GM12878 (cell line): ENCODE data around the gene AP2S1. TPM values are rescaled to one million over a fixed set of nuclear protein-coding genes. Genes with fewer than 3 reads are reported as not detected.

ENCODE experiments used
- ATAC-seq: fragments of 200-7000 bp; cut with Tn5 transposase; 3 replicates; pipeline ENCODE4 v1.9.1; 2020; ENCODE audit warnings: mild to moderate bottlenecking, moderate library complexity
- BruUV-seq: library from RNA; stranded (reverse); fragments of 400-500 nt; replicated peaks from 2 replicates; lab custom pipeline; 2021; lab: Mats Ljungman, UMichigan
- CTCF ChIA-PET: fragments of 300-600 bp; sonication (Branson Sonifier 250); formaldehyde crosslinking; extraction: SDS; loops from one replicate; lab custom pipeline; 2021; ENCODE audit warnings: inconsistent platforms; lab: Yijun Ruan, JAX
- POLR2A ChIA-PET: fragments of 350-600 bp; formaldehyde crosslinking; extraction: SDS; loops from one replicate; lab custom pipeline; 2021; ENCODE audit warnings: inconsistent platforms; lab: Charles Lee
- RAD21 ChIA-PET: fragments of 300-600 bp; sonication (Branson Sonifier 250); formaldehyde crosslinking; loops from one replicate; lab custom pipeline; 2023; ENCODE audit warnings: antibody characterized with exemption; ENCODE audit not compliant: unreplicated experiment; lab: Charles Lee
- SMC1A ChIA-PET: fragments of 300-600 bp; sonication (Branson Sonifier 250); formaldehyde crosslinking; loops from one replicate; lab custom pipeline; 2023; ENCODE audit not compliant: unreplicated experiment, uncharacterized antibody; lab: Charles Lee
- DNase-seq: peaks from one replicate; pipeline ENCODE4 v3.0.0-alpha.2; 2011; ENCODE audit warnings: low read depth, low spot score
- FAIRE-seq: peaks from 3 replicates; lab custom pipeline; 2011; peaks lifted over from hg19 to GRCh38; lab: Jason Lieb, UNC
- H2AFZ ChIP-seq: 2 replicates; pipeline ENCODE4 v1.6.0; 2011; ENCODE audit warnings: low read depth, low read length, control low read depth; ENCODE audit not compliant: control insufficient read depth
- H3K27ac ChIP-seq: 2 replicates; pipeline ENCODE4 v1.5.1; 2011; ENCODE audit warnings: control low read depth; ENCODE audit not compliant: control insufficient read depth, insufficient read depth
- H3K27me3 ChIP-seq, 2 experiments: replicated peaks in 1 of 2; 2 replicates each; pipeline versions ENCODE4 v1.6.0 to v1.6.1; 2011; ENCODE audit warnings: low read length in 1 of 2; ENCODE audit not compliant: control insufficient read depth in 2 of 2, insufficient read depth in 2 of 2
- H3K36me3 ChIP-seq, 2 experiments: 2 replicates each; pipeline ENCODE4 v1.5.1; 2011; ENCODE audit warnings: low read length in 1 of 2; ENCODE audit not compliant: control insufficient read depth in 2 of 2, insufficient read depth in 2 of 2
- H3K4me1 ChIP-seq: 2 replicates; pipeline ENCODE4 v1.6.1; 2011; ENCODE audit warnings: mild to moderate bottlenecking, low read length, moderate library complexity, mixed read lengths; ENCODE audit not compliant: control insufficient read depth, insufficient read depth
- H3K4me2 ChIP-seq: 2 replicates; pipeline ENCODE4 v1.6.0; 2011; ENCODE audit warnings: control low read depth; ENCODE audit not compliant: control insufficient read depth, insufficient read depth
- H3K4me3 ChIP-seq: fragments of 200-600 bp; sonication (generic); 2 replicates; pipeline ENCODE4 v1.5.1; 2016
- H3K79me2 ChIP-seq: 2 replicates; pipeline ENCODE4 v1.6.0; 2011; ENCODE audit warnings: low read length; ENCODE audit not compliant: control insufficient read depth, insufficient read depth
- H3K9ac ChIP-seq: 2 replicates; pipeline ENCODE4 v1.8.0; 2011; ENCODE audit warnings: low read length, control low read depth, mixed read lengths; ENCODE audit not compliant: control insufficient read depth, insufficient read depth
- H3K9me3 ChIP-seq: replicated peaks from 3 replicates; pipeline ENCODE4 v1.5.1; 2011; ENCODE audit warnings: mild to moderate bottlenecking, low read length; ENCODE audit not compliant: control insufficient read depth, insufficient read depth
- H4K20me1 ChIP-seq: 2 replicates; pipeline ENCODE4 v1.6.0; 2011; ENCODE audit not compliant: control insufficient read depth, insufficient read depth
- BHLHE40 ChIP-seq, 2 experiments: fragments of 450-650 bp in 1 of 2; IDR thresholded peaks; 2 replicates each; pipeline ENCODE4 v1.6.1; 2011 to 2017; ENCODE audit warnings: low read depth in 2 of 2, borderline replicate concordance in 1 of 2, improper control_type of control experiment in 1 of 2, low read length in 1 of 2, mild to moderate bottlenecking in 1 of 2
- CEBPZ ChIP-seq: fragments of 150-350 bp; IDR thresholded peaks from 2 replicates; pipeline ENCODE4 v1.6.1; 2016; ENCODE audit warnings: low read depth, low read length
- EED ChIP-seq: sonication (generic); IDR thresholded peaks from 2 replicates; pipeline ENCODE4 v1.6.1; 2016; ENCODE audit warnings: antibody characterized with exemption, low read depth
- EZH2 ChIP-seq: IDR thresholded peaks from 2 replicates; pipeline ENCODE4 v1.6.1; 2012; ENCODE audit warnings: low read depth, mild to moderate bottlenecking, control low read depth, inconsistent platforms, low read length, borderline replicate concordance; ENCODE audit not compliant: control insufficient read depth
- FOXM1 ChIP-seq: IDR thresholded peaks from 2 replicates; pipeline ENCODE4 v1.6.1; 2012; ENCODE audit warnings: low read depth, mild to moderate bottlenecking, inconsistent platforms, low read length, moderate library complexity
- HDAC2 ChIP-seq: fragments of 200-600 bp; sonication (generic); IDR thresholded peaks from 2 replicates; pipeline ENCODE4 v1.6.1; 2017
- IRF4 ChIP-seq: IDR thresholded peaks from 2 replicates; pipeline ENCODE4 v1.6.1; 2011; ENCODE audit warnings: low read depth, low read length
- MTA3 ChIP-seq: IDR thresholded peaks from 2 replicates; pipeline ENCODE4 v1.6.1; 2012; ENCODE audit warnings: low read length, inconsistent platforms, borderline replicate concordance
- NR2C1 ChIP-seq: fragments of 450-650 bp; IDR thresholded peaks from 2 replicates; pipeline ENCODE4 v1.6.1; 2017; ENCODE audit warnings: antibody characterized with exemption, mild to moderate bottlenecking, moderate library complexity
- NR2F1 ChIP-seq: fragments of 450-650 bp; conservative IDR thresholded peaks from 2 replicates; pipeline ENCODE4 v1.6.1; 2017; ENCODE audit warnings: mild to moderate bottlenecking
- STAT3 ChIP-seq: IDR thresholded peaks from 2 replicates; pipeline ENCODE4 v1.6.1; 2011; ENCODE audit warnings: low read depth, low read length, improper control_type of control experiment
- ZNF207 ChIP-seq: fragments of 450-650 bp; IDR thresholded peaks from 2 replicates; pipeline ENCODE4 v1.6.1; 2014; ENCODE audit warnings: antibody characterized with exemption, mild to moderate bottlenecking, borderline replicate concordance
- WGBS: methylation state at CpG from one replicate; pipeline ENCODE4 v1.1.6; 2016; ENCODE audit warnings: low lambda C conversion rate; ENCODE audit not compliant: insufficient replicate concordance, insufficient coverage; ENCODE audit errors: missing lambda C conversion rate; 5-methylcytosine and 5-hydroxymethylcytosine counted together
- in situ Hi-C: fragments of 300-500 bp; cut with MboI; formaldehyde crosslinking; loops from 9 replicates; pipeline ENCODE4 v1.14.3; 2018; ENCODE audit warnings: mixed read lengths
- intact Hi-C: fragments of 100-400 bp; cut with micrococcal nuclease; formaldehyde crosslinking; loops from one replicate; pipeline ENCODE4 v1.14.2; 2022; ENCODE audit not compliant: unreplicated experiment
- polyA plus RNA-seq, 11 experiments: library from polyadenylated mRNA; depleted of rRNA in 4 of 11; unstranded in 6 of 11; stranded (reverse) in 5 of 11; fragments of >200 nt; fragmentation: Nextera tagmentation in 4 of 11; fragmentation: Illumina TruSeq in 1 of 11; extraction: Ambion mirVana in 4 of 11; extraction: Trizol in 1 of 11; gene quantifications; 1 replicate in 1 of 11; 2 replicates in 10 of 11; pipeline versions ENCODE4 v1.2.1 to v1.2.3, GENCODE V29; 2011 to 2016; ENCODE audit warnings: inconsistent platforms in 2 of 11, missing spikeins in 2 of 11, low read depth in 1 of 11
- total RNA-seq, 4 experiments: library from RNA; depleted of rRNA in 3 of 4; stranded (reverse); fragments of >200 nt in 3 of 4; fragmentation: Illumina TruSeq in 1 of 4; extraction: Trizol in 1 of 4; gene quantifications; 2 replicates each; pipeline versions ENCODE4 v1.2.1 to v1.2.3, GENCODE V29; 2013 to 2021
- TF ChIP-seq, protein P1 (sequence below): fragments of 450-650 bp; IDR thresholded peaks from 2 replicates; pipeline ENCODE4 v1.6.1; 2017; ENCODE audit warnings: mild to moderate bottlenecking, moderate library complexity

The AP2S1 gene
- total and polyA plus RNA-seq, 10 of the 15 experiments (the other 5 are each of a cell fraction or from before 2014, with no cell fraction given) = 10.8 to 239 (median 104) TPM

DNA sequence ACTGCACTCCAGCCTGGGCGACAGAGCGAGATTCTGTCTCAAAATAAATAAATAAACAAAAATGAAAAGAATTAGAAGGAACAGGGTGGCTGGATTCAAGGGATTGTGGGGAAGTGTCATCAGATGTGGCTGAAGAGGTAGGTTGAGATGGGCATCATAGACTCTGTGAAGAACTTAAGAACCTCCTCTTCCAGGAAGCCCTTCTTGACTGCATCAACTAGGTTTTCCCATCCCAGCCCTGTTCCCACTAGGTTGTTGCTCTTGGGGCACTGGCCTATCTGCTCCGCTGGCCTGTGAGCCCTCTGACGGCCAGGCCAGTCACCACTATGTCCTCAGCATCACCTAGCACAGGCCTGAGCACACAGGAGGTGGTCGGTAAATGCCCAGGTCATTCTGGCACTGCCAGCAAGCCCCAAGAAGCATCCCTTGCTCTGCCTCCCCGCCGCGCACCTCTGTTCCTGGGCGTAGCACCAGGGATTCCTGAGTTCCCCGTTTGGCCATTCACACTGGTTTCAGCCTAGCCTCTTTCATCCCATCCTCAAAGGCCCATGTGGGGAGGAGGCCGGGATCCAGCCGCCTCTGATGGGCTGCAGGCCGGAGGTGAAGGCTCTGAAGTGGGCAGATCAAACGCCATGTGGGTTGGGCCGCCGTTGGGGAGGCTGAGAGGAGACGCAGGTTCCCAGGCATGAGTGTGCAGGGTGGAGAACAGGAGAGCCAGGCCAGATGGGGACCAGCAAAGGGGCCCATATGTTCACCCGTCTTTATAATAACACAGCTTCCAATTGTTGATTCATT is 34.6 kb downstream of the AP2S1 start (continued):
- no peak for TF ChIP-seq NR2C1
- TF ChIP-seq NR2F1 = no peak

DNA sequence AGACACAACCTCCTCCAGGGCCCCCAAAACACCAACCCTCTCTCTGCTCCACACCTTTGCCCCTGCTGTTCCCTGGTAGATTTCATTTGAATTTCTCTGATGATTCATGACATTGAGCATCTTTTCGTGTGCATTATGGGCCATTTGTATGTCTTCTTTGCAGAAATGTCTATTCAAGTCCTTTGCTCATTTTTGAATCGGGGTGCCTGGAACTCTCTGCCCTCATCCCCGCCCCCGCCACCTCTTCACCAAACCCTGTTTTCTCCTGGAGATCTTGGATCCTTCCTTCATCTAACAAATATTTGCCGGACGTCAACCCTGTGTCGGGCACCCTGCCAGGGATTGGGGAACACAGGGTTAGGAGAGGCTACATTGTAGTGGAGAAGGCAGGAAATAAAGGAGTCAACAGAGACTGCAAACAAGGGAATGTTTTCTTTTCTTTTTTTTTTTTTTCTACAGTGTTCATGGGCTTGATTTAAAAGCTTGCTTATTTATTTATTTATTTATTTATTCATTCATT is 36.7 kb downstream of the AP2S1 start:
- ChIA-PET POLR2A (interaction anchor here (0.6 to 0.7 kb wide), 2 partner anchors 46 to 55 kb away, joined by 3 read pairs; no protein-coding TSS in a partner anchor), SMC1A (interaction anchor here (1.4 kb wide), 1 partner anchor 8 kb away, joined by 4 read pairs; no protein-coding TSS in a partner anchor), RAD21 (no interaction called here), CTCF (no interaction called here)
- Histone ChIP-seq H4K20me1 (no peaks in the 10 kb centered on the region), H3K4me3 (no peak overlapping the region), H3K27ac (no peak overlapping the region), H3K4me1 (no peaks in the 10 kb centered on the region), H3K27me3 (no peaks in the 10 kb centered on the region), H3K79me2 (no peaks in the 10 kb centered on the region), H3K9me3 (no peaks in the 10 kb centered on the region), H2AFZ (no peak overlapping the region), H3K36me3 (no peaks in the 10 kb centered on the region), H3K9ac (no peak overlapping the region), H3K4me2 (no peak overlapping the region)
- no TSS peak for BruUV-seq
- no peak for FAIRE-seq
- ATAC-seq = no peak
- 53% methylated on average over 7 of the region's 7 CpGs for WGBS
- intact Hi-C loops (no loop called here), in situ Hi-C loops (no loop called here)
- no peak for DNase-seq
- no peak for TF ChIP-seq ZNF207
- no peak for TF ChIP-seq MTA3
- no peak for TF ChIP-seq IRF4
- no peak for TF ChIP-seq STAT3
- TF ChIP-seq HDAC2 = no peak
- TF ChIP-seq, protein P1, sequence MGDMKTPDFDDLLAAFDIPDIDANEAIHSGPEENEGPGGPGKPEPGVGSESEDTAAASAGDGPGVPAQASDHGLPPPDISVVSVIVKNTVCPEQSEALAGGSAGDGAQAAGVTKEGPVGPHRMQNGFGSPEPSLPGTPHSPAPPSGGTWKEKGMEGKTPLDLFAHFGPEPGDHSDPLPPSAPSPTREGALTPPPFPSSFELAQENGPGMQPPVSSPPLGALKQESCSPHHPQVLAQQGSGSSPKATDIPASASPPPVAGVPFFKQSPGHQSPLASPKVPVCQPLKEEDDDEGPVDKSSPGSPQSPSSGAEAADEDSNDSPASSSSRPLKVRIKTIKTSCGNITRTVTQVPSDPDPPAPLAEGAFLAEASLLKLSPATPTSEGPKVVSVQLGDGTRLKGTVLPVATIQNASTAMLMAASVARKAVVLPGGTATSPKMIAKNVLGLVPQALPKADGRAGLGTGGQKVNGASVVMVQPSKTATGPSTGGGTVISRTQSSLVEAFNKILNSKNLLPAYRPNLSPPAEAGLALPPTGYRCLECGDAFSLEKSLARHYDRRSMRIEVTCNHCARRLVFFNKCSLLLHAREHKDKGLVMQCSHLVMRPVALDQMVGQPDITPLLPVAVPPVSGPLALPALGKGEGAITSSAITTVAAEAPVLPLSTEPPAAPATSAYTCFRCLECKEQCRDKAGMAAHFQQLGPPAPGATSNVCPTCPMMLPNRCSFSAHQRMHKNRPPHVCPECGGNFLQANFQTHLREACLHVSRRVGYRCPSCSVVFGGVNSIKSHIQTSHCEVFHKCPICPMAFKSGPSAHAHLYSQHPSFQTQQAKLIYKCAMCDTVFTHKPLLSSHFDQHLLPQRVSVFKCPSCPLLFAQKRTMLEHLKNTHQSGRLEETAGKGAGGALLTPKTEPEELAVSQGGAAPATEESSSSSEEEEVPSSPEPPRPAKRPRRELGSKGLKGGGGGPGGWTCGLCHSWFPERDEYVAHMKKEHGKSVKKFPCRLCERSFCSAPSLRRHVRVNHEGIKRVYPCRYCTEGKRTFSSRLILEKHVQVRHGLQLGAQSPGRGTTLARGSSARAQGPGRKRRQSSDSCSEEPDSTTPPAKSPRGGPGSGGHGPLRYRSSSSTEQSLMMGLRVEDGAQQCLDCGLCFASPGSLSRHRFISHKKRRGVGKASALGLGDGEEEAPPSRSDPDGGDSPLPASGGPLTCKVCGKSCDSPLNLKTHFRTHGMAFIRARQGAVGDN = no peak
- TF ChIP-seq EED = no peak
- no peak for TF ChIP-seq EZH2
- TF ChIP-seq FOXM1 = no peak
- no peak for TF ChIP-seq BHLHE40 (IDR thresholded peaks at IDR 0.05; ENCODE audit: borderline replicate concordance in 1 of 2, low read depth in 2 of 2, low read length in 1 of 2)
- no peak for TF ChIP-seq CEBPZ
